DOHH2 (cell line): ENCODE results near the gene TAT.

Source experiments
- H3F3A ChIP-seq: fragments of 200-600 bp; sonication (generic), shearing (Covaris generic); 2 replicates; pipeline ENCODE4 v1.6.0; 2016; ENCODE audit warnings: antibody characterized with exemption, mild to moderate bottlenecking; ENCODE audit not compliant: control insufficient read depth, insufficient read depth
- H3K27ac ChIP-seq: fragments of 200-600 bp; sonication (generic); 2 replicates; pipeline ENCODE4 v1.5.1; 2014; ENCODE audit warnings: low read depth, mild to moderate bottlenecking, low read length, moderate library complexity
- H3K27me3 ChIP-seq: fragments of 200-600 bp; sonication (generic); 2 replicates; pipeline ENCODE4 v1.6.1; 2014; ENCODE audit warnings: mild to moderate bottlenecking, low read length, mixed read lengths; ENCODE audit not compliant: control insufficient read depth
- H3K36me3 ChIP-seq: fragments of 200-600 bp; sonication (generic); 2 replicates; pipeline ENCODE4 v1.6.1; 2014; ENCODE audit warnings: mild to moderate bottlenecking, low read length, moderate library complexity, mixed read lengths; ENCODE audit not compliant: control insufficient read depth
- H3K4me1 ChIP-seq: fragments of 200-600 bp; sonication (generic); 2 replicates; pipeline ENCODE4 v1.6.1; 2014; ENCODE audit warnings: mild to moderate bottlenecking, low read length, mixed read lengths; ENCODE audit not compliant: control insufficient read depth
- H3K4me2 ChIP-seq: fragments of 200-600 bp; sonication (generic); 2 replicates; pipeline ENCODE4 v1.6.0; 2014; ENCODE audit warnings: mild to moderate bottlenecking, low read length, moderate library complexity
- H3K4me3 ChIP-seq: fragments of 200-600 bp; sonication (generic); 2 replicates; pipeline ENCODE4 v1.5.1; 2014; ENCODE audit warnings: mild to moderate bottlenecking, low read length, mixed read lengths
- H3K79me2 ChIP-seq: fragments of 200-600 bp; sonication (generic); 2 replicates; pipeline ENCODE4 v1.6.1; 2014; ENCODE audit warnings: mild to moderate bottlenecking, low read length, mixed read lengths; ENCODE audit not compliant: control insufficient read depth
- H3K9me2 ChIP-seq: fragments of 200-600 bp; sonication (generic); replicated peaks from 2 replicates; pipeline ENCODE4 v1.6.1; 2014; ENCODE audit warnings: mild to moderate bottlenecking, low read length, mixed read lengths; ENCODE audit not compliant: control insufficient read depth
- H3K9me3 ChIP-seq: fragments of 200-600 bp; sonication (generic); 2 replicates; pipeline ENCODE4 v1.6.1; 2014; ENCODE audit warnings: antibody characterized with exemption, low read length, mixed read lengths; ENCODE audit not compliant: control insufficient read depth, insufficient read depth
- H4K20me1 ChIP-seq: fragments of 200-600 bp; sonication (generic); 2 replicates; pipeline ENCODE4 v1.6.0; 2014; ENCODE audit warnings: low read depth, mild to moderate bottlenecking, antibody characterized with exemption, low read length, moderate library complexity; ENCODE audit not compliant: control insufficient read depth, insufficient read depth
- EZH2phosphoT487 ChIP-seq: fragments of 200-600 bp; sonication (generic); IDR thresholded peaks from 2 replicates; pipeline ENCODE4 v1.6.1; 2017; ENCODE audit warnings: borderline replicate concordance, mild to moderate bottlenecking, antibody characterized with exemption, low read length, moderate library complexity, mixed read lengths
- TF ChIP-seq, protein P1 (sequence below): fragments of 200-600 bp; sonication (generic); IDR thresholded peaks from one replicate; pipeline ENCODE4 v1.5.1; 2014; ENCODE audit warnings: antibody characterized with exemption, mild to moderate bottlenecking, low read depth, low read length; ENCODE audit not compliant: poor library complexity, severe bottlenecking

TAT gene

DNA sequence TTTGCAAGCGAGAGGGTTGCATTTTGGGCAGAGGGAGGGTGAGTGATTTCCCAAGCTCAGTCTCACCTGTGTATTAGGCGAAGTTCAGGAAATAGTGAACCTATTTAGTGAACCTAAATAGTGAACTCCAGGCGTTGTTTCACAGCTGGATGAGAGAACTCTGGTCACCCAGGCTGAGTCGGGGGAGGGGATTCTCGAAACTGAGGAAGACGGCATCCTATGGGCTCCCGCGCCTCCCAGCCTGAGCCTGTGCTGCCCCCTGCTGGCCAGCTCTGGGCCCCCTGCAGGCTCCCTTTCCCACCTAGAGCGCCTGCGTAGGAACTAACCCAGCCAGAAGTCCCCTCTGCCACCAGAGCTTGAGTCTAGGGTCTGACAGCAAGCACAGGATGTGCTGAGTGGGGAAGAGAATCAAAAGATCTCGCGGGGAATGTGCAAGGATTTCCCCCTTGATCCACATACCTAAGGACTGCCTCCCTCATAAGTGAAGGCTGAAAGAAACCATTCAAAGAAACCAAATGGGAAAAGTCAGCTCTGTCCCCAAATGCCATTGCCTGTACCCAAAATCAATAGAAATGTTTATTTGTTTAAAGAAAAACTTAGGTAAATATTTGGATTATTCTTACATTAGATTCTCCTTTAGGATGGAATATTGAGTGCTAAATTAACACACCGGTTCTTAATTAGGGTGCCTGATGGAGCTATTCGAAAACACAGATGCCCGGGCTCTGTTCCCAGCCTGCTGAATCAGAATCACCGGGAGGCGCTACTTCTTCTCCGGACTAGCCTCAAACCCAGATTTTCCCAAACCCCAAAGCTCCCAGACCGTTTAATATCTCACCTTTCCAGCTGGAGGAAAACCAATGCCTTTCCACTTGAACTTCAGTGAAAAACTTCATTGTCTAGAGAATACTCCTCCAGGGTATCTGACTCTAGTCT lies 34.3 kb upstream of the TAT start:
- Histone ChIP-seq H3K4me3 (peak overlapping the region; percentile 35), H4K20me1 (no peaks in the 10 kb centered on the region), H3K27me3 (peaks cover 15% of the 10 kb centered on the region), H3F3A (no peaks in the 10 kb centered on the region), H3K9me2 (no peaks in the 10 kb centered on the region), H3K9me3 (no peaks in the 10 kb centered on the region), H3K27ac (no peak overlapping the region), H3K79me2 (no peaks in the 10 kb centered on the region), H3K4me1 (no peaks in the 10 kb centered on the region), H3K4me2 (peak overlapping the region; percentile 66), H3K36me3 (no peaks in the 10 kb centered on the region)
- no peak for TF ChIP-seq EZH2phosphoT487
- TF ChIP-seq, protein P1, sequence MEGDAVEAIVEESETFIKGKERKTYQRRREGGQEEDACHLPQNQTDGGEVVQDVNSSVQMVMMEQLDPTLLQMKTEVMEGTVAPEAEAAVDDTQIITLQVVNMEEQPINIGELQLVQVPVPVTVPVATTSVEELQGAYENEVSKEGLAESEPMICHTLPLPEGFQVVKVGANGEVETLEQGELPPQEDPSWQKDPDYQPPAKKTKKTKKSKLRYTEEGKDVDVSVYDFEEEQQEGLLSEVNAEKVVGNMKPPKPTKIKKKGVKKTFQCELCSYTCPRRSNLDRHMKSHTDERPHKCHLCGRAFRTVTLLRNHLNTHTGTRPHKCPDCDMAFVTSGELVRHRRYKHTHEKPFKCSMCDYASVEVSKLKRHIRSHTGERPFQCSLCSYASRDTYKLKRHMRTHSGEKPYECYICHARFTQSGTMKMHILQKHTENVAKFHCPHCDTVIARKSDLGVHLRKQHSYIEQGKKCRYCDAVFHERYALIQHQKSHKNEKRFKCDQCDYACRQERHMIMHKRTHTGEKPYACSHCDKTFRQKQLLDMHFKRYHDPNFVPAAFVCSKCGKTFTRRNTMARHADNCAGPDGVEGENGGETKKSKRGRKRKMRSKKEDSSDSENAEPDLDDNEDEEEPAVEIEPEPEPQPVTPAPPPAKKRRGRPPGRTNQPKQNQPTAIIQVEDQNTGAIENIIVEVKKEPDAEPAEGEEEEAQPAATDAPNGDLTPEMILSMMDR, result peak; percentile 83

GRCh38 chr16:71610447-71610846 lies 33.6 kb upstream of the TAT start:
- Histone ChIP-seq H3K4me1 (no peaks in the 10 kb centered on the region), H3K4me3 (no peak overlapping the region; the same call in 1 of the 2 replicates), H3K4me2 (peak overlapping the region; percentile 66; the same call in 1 of the 2 replicates)

DNA sequence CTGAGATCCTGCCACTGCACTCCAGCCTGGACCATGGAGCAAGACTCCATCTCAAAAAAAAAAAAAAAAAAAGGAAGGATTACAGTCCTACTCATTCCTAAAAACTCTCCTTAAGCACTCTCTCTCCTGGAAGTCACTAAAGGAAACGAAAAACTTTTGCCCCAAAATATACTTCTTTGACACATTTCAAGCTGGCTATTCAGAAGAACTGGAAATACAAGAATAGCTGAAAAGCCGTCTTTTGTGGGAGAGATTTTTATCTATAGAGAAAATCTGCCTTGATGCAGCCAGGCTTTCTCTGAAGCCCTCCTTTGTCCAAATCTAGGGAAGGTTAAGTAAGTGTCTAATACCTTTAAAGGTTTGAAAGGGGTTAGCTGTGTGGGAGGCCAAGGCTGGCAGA lies 32.2 kb upstream of the TAT start:
- no peak for TF ChIP-seq EZH2phosphoT487
- TF ChIP-seq, protein P1, result no peak
- Histone ChIP-seq H3K4me1 (no peaks in the 10 kb centered on the region), H3K27ac (no peak overlapping the region), H3K36me3 (no peaks in the 10 kb centered on the region), H3K79me2 (no peaks in the 10 kb centered on the region), H3K27me3 (peaks cover 9% of the 10 kb centered on the region), H4K20me1 (no peaks in the 10 kb centered on the region), H3K4me2 (no peak overlapping the region), H3K4me3 (no peak overlapping the region), H3K9me3 (no peaks in the 10 kb centered on the region), H3F3A (no peaks in the 10 kb centered on the region), H3K9me2 (no peaks in the 10 kb centered on the region)

More at GRCh38 chr16:71610447-71610846, 33.6 kb upstream of the TAT start:
- no peaks in the 10 kb centered on the region for H3K9me2 ChIP-seq
- no peaks in the 10 kb centered on the region for H3K36me3 ChIP-seq
- H4K20me1 ChIP-seq, result no peaks in the 10 kb centered on the region
- no peaks in the 10 kb centered on the region for H3K9me3 ChIP-seq
- no peak overlapping the region for H3K27ac ChIP-seq
- TF ChIP-seq EZH2phosphoT487, result no peak
- TF ChIP-seq, protein P1, result no peak
- no peaks in the 10 kb centered on the region for H3F3A ChIP-seq
- peaks cover 15% of the 10 kb centered on the region for H3K27me3 ChIP-seq
- H3K79me2 ChIP-seq, result no peaks in the 10 kb centered on the region
